Lower lobe of right lung (tissue), 2 donors: ENCODE measurements around the gene ANO7. TPM values are rescaled to one million over a fixed set of nuclear protein-coding genes. Genes with fewer than 3 reads are reported as not detected.

Experiments used
- ATAC-seq, 2 donors: fragments of 200-7000 bp; cut with Tn5 transposase; one replicate each; pipeline ENCODE4 v1.9.1; 2020 to 2022; ENCODE audit warnings: mild to moderate bottlenecking in 2 of 2, moderate library complexity in 2 of 2
- DNase-seq: peaks from one replicate; pipeline ENCODE4 v3.0.0-alpha.2; 2020
- H3K27ac ChIP-seq: fragments of 200-600 bp; one replicate; pipeline ENCODE4 v1.8.0; 2022
- H3K27me3 ChIP-seq: fragments of 200-600 bp; one replicate; pipeline ENCODE4 v1.8.0; 2022; ENCODE audit warnings: low read depth
- H3K36me3 ChIP-seq: fragments of 200-600 bp; one replicate; pipeline ENCODE4 v1.8.0; 2022; ENCODE audit warnings: mild to moderate bottlenecking
- H3K4me1 ChIP-seq: fragments of 200-600 bp; one replicate; pipeline ENCODE4 v1.8.0; 2022
- H3K4me3 ChIP-seq: fragments of 200-600 bp; one replicate; pipeline ENCODE4 v1.8.0; 2022; ENCODE audit warnings: mild to moderate bottlenecking
- H3K9me3 ChIP-seq: fragments of 200-600 bp; one replicate; pipeline ENCODE4 v1.8.0; 2022
- intact Hi-C: fragments of 100-400 bp; cut with DNase I; formaldehyde crosslinking; loops from one replicate; pipeline ENCODE4 v1.11.0; 2022
- total RNA-seq: library from RNA; stranded (reverse); fragmentation: NEBNext Ultra II Directional; extraction: Animal tissue kit (Norgen Biotek cat#: 25700); gene quantifications from one replicate; pipeline ENCODE4 v1.2.1, GENCODE V29; 2021
- TF ChIP-seq, protein P1 (sequence below): fragments of 200-600 bp; IDR thresholded peaks from one replicate; pipeline ENCODE4 v1.8.0; 2022; ENCODE audit warnings: antibody characterized with exemption, mild to moderate bottlenecking
- donor health status: DM: no; HTN: yes; CAD: no; lungs with severe emphysema.

Gene ANO7
- total RNA-seq, 1 donor from 2014 or later = 1.3 TPM

GRCh38 chr2:241201445-241202267, 13.2 kb downstream of the ANO7 start:
- H3K4me1 ChIP-seq = no peaks in the 10 kb centered on the region
- H3K9me3 ChIP-seq = no peaks in the 10 kb centered on the region
- no peaks in the 10 kb centered on the region for H3K27me3 ChIP-seq
- DNase-seq = no peak
- H3K4me3 ChIP-seq = no peak overlapping the region
- no peak overlapping the region for H3K27ac ChIP-seq
- intact Hi-C loops = no loop called here
- TF ChIP-seq, protein P1, sequence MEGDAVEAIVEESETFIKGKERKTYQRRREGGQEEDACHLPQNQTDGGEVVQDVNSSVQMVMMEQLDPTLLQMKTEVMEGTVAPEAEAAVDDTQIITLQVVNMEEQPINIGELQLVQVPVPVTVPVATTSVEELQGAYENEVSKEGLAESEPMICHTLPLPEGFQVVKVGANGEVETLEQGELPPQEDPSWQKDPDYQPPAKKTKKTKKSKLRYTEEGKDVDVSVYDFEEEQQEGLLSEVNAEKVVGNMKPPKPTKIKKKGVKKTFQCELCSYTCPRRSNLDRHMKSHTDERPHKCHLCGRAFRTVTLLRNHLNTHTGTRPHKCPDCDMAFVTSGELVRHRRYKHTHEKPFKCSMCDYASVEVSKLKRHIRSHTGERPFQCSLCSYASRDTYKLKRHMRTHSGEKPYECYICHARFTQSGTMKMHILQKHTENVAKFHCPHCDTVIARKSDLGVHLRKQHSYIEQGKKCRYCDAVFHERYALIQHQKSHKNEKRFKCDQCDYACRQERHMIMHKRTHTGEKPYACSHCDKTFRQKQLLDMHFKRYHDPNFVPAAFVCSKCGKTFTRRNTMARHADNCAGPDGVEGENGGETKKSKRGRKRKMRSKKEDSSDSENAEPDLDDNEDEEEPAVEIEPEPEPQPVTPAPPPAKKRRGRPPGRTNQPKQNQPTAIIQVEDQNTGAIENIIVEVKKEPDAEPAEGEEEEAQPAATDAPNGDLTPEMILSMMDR = no peak
- ATAC-seq = no peak
- H3K36me3 ChIP-seq = no peaks in the 10 kb centered on the region

DNA sequence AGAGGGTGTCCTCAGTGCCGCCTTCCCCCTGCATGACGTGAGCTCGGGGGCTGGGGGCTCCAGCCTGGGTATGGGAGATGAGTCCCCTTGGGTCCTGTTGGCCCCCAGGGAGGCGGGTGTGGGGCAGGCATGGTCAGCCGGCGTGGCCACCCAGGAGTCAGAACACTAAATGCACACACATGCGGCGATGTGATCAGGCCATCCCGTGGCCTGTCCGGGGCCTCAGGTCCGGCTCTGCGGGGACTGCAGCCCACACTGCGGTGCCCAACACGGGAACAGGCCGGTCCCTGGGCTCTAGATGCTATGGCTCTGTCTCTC, 13.8 kb downstream of the ANO7 start:
- no peak for DNase-seq
- H3K36me3 ChIP-seq = no peaks in the 10 kb centered on the region
- no peak for ATAC-seq
- H3K4me1 ChIP-seq = no peaks in the 10 kb centered on the region
- intact Hi-C loops = no loop called here
- H3K9me3 ChIP-seq = no peaks in the 10 kb centered on the region
- H3K4me3 ChIP-seq = no peak overlapping the region
- no peaks in the 10 kb centered on the region for H3K27me3 ChIP-seq
- TF ChIP-seq, protein P1 = no peak
- no peak overlapping the region for H3K27ac ChIP-seq

DNA sequence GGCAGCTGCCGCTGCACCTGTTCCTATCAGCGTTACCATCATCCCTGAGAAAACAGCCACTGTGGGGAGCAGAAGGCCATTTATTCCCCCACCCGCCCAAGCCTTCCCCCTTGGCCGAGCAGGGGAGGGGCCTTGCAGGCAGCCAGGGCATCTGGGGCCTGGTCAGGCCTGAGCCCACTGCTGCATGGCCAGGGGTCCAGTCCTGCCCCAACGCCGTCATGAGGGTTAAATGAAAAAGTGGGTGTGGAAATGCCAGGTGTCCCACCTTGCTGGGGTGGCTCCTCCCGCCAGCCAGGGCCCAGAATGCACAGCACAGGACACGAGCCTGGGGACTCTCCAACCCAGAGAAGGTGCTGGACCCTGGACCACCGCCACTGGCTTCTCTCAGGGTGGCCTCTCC, 14.2 kb downstream of the ANO7 start:
- Histone ChIP-seq H3K36me3 (no peaks in the 10 kb centered on the region), H3K4me1 (no peaks in the 10 kb centered on the region), H3K4me3 (no peak overlapping the region), H3K27ac (no peak overlapping the region), H3K9me3 (no peaks in the 10 kb centered on the region), H3K27me3 (no peaks in the 10 kb centered on the region)
- TF ChIP-seq, protein P1 = no peak
- intact Hi-C loops = no loop called here
- ATAC-seq = no peak
- DNase-seq = no peak

GRCh38 chr2:241203218-241204009, 14.9 kb downstream of the ANO7 start:
- DNase-seq (no peak), ATAC-seq (peak in 1 of 2 donors; percentile 12)
- Histone ChIP-seq H3K4me1 (no peaks in the 10 kb centered on the region), H3K36me3 (no peaks in the 10 kb centered on the region), H3K27ac (no peak overlapping the region), H3K27me3 (no peaks in the 10 kb centered on the region), H3K4me3 (no peak overlapping the region), H3K9me3 (no peaks in the 10 kb centered on the region)
- intact Hi-C loops = no loop called here
- TF ChIP-seq, protein P1 = no peak

- no peaks in the 10 kb centered on the region for H3K36me3 ChIP-seq
- H3K27ac ChIP-seq = no peak overlapping the region
- H3K4me3 ChIP-seq = no peak overlapping the region
- no peaks in the 10 kb centered on the region for H3K27me3 ChIP-seq
- TF ChIP-seq, protein P1 = no peak
- ATAC-seq = no peak
- no peaks in the 10 kb centered on the region for H3K9me3 ChIP-seq
- intact Hi-C loops = no loop called here
- no peak for DNase-seq
- H3K4me1 ChIP-seq = no peaks in the 10 kb centered on the region
Measured at GRCh38 chr2:241204010-241204384, 15.5 kb downstream of the ANO7 start.
